NCI-H1048 (cell line): ENCODE data around the gene MIA3.
"Not testable (repeated sequence)": the region's sequence is repeated elsewhere in the genome, so short reads cannot be mapped to it uniquely, and the experiment has no call there.

Experiments used
- DNase-seq: peaks from one replicate; lab custom pipeline; 2025; lab: John Stamatoyannopoulos, UW

Gene MIA3

DNA sequence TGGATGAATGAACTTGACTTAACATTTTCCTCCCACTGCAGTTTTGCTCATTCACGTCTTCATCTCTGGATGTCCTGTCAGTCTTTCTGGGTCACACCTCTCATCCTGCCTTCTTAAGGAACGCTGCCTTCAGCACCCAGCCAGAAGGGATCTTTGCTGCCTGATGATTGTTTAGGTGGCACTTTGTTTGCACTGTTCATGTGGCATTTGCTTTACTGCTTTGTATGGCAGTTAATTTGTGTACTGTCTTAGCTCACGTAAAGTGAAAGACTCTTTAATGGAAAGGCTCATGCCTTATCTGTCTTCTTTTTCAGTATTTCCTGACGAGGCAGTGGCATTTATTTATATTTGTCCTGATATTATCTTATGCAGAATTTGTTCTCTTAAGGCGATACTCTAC, 4.9 kb downstream of the MIA3 start:
- DNase-seq = no peak

DNA sequence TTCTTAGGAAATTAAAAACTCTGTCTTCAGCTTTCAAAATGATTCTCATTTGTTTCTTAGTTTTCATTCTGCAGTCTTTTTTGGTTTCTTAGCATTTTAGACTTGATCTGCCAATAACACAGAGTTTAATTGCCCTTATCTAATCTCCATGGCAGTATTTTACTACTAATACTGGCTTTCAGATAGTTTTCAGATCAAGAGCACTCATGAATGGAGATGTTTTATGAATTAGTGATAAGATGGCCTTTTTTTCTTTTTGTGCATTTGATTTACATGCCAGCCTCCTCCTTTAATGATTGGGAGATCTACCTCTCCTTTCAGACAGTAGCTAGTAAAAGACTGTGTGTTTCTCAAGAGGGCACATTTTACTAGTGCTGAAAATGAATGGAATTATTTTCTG, 5.6 kb downstream of the MIA3 start:
- no peak for DNase-seq

DNA sequence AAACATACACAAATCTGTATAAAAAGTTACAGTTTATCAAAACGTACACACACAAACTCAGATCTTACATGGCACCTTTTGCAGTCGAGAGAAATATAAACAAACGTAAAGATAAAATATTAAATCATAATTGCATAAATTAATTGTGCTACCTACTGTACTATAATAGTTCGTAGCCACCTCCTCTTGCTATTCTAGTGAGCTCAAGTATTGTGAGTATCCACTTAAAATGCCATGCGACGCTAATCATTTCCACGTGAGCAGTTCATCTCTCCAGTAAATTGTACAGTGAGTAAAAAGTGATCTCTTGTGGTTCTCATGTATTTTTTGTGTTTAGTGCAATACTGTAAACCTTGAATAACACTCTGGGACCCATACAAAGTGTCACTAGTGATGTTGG, 6.3 kb downstream of the MIA3 start:
- no peak for DNase-seq

GRCh38 chr1:222627232-222627631, 9.3 kb downstream of the MIA3 start:
- no peak for DNase-seq

- no peak for DNase-seq
Measured at GRCh38 chr1:222629921-222630535, 12.1 kb downstream of the MIA3 start.

DNA sequence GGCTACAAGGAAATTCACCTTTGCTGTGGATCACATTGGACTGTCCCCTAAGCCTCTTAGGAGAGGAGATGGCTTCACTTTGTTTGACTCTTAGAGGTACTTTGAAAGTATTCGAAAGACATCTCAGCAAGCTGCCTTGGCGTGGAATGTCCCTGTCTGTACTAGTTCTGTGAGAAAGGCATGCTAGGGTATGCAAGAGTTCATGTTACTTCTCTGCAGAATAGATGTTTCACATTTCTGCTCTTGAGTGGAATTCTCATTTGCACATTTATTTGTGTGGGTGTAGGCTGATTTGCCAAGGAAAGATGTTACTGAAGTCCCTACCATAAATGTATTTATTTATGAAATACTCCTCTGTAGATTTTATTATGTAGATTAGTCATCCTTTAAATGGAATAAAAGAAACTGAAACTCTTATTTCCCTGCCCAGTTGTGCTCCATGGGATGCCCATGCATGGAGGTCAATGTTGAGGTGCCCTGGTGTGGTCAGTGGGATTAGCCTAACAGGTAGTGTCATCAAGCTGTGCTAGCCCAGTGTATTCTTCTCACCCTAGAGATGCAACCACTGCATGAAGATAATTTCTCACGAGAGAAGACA, 13.8 kb downstream of the MIA3 start:
- no peak for DNase-seq

GRCh38 chr1:222632749-222633148, 14.9 kb downstream of the MIA3 start:
- DNase-seq = no peak

GRCh38 chr1:222634180-222635013, 16.5 kb downstream of the MIA3 start:
- peak; percentile 93 for DNase-seq

GRCh38 chr1:222641269-222641948, 23.5 kb downstream of the MIA3 start:
- DNase-seq = no peak

DNA sequence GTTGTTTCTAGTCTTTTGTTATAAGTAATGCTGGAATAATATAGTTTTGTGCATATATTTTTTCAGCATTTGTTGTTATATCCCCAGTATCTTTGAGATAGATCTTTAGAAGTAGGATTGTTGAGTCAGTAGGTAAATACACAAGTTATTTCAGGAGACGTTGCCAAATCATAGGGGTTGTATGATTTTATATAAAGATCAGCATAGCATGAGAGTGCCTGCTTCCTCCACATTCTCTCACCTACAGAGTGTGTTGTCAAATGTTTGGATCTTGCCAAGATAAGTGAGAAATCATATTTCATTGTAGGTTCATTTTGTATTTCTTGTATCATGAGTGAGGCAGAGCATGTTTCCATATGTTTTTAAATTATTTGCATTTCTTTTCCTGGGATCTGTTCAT, 24.6 kb downstream of the MIA3 start:
- DNase-seq = no peak

DNA sequence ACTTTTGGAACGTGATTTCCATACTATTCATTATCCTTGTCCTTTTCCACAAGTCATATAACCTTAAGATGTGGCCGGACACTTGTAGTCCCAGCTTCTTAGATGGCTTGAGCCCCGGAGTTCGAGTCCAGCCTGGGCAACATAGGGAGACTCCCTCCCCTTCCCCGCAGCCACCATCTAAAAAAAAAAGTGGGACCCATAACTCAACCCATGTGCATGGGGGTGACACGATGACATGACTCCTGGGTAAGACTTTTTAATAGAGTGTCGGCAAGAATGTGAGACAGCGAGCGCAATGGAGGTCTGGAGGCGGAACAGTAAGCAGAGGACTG, 25.7 kb downstream of the MIA3 start:
- no peak for DNase-seq

GRCh38 chr1:222643938-222644635, 26.2 kb downstream of the MIA3 start:
- DNase-seq = peak; percentile 100

DNA sequence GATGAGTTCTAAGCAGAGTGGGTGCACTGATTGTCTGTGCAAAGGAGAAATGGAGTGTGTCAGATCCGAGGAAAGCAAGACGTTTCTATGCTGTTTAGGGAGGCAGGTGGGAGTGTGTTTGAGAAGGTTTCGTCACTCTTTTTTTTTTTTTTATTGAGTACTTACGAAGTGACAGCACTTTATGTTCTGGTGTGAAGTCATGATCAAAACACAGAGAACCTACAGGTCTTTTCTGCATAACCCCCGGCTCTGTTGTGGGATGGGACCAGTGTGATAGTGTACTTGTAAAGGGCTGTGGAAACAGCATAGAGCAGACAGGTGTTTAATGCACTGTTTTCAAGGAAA, 26.7 kb downstream of the MIA3 start:
- no peak for DNase-seq

DNA sequence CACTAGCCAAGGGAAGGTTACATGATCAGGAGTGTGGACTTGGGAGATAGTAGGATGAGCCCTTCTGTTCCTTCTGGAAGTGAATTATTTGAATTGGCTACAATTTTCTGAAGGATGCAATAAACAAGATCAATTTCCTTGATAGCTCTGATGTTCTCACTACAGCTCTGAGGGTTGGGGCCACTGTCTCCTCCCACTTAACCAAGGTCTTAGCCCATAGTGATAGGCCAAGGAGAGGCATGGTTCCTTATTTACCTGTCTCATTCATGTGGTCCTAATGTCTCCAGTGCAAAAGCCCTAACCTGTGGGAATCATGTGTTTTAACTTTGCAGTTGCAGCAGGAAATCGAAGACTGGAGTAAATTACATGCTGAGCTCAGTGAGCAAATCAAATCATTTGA, 34.8 kb downstream of the MIA3 start:
- no peak for DNase-seq

DNA sequence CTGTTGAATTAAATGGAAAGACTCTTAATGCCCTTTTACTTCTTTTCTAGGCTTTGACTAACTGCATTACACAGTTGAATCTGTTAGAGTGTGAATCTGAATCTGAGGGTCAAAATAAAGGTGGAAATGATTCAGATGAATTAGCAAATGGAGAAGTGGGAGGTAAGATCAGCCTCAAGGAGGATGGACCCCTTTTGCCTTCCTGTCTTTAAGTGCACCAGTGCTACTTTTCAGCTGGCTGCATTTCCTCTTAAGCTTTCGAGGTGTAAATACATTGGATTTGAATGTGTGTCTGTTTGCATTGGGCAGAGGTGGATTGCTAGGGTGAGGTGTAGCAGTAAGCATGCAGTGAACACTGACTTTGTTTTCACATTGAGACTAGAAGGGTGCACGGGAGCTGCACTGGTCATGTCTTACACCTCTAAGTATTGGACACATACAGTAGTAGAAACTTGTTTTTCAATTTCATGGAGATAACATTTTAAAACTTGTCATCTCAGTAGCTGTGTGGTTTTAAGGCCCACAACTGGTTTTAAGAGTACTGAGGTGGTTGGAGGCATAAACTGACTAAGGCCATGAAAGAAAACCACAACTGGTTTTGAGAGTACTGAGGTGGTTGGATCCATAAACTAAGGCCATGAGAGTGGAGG, 35.4 kb downstream of the MIA3 start:
- no peak for DNase-seq

DNA sequence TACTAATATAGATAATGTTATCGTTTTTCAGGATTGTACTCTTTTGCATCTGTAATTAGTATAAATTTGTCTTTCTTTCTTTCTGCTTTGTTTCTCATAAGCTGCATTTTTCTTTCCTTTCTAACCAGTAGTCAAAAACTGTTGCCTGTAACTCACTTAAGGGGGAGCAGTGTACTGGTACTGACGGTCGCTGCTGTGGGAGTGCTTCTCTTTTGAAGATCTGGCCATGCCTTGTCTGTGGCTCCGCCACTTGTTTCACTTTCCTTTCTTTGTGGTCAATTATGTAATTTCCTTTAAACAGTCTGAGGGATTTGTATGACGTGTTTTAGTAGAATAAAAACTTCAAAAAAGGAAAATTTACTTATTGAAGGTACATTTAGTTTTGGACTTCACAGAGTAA, 37.0 kb downstream of the MIA3 start:
- no peak for DNase-seq

GRCh38 chr1:222656391-222657155, 38.7 kb downstream of the MIA3 start:
- DNase-seq = no peak

DNA sequence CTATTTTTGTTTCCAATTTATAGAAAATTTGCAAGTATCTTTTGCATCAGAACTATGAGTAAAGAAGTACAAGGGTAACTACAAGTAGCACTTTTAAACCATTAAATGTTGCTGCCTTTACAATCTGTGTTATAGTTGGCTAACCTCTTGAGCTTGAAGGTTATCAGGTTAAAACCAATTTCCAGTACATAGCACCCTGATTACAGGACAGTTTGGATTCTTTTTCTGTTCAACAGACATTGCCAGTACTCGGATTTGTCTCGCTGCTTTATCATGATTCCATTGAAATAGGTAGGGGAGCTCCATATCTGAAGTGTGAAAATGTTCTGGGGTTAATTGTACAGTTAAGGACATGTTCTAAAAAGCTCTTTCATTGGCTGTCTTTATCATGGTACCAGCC, 40.0 kb downstream of the MIA3 start:
- no peak for DNase-seq

- no peak for DNase-seq
Measured at GRCh38 chr1:222663431-222663934, 45.6 kb downstream of the MIA3 start.

DNA sequence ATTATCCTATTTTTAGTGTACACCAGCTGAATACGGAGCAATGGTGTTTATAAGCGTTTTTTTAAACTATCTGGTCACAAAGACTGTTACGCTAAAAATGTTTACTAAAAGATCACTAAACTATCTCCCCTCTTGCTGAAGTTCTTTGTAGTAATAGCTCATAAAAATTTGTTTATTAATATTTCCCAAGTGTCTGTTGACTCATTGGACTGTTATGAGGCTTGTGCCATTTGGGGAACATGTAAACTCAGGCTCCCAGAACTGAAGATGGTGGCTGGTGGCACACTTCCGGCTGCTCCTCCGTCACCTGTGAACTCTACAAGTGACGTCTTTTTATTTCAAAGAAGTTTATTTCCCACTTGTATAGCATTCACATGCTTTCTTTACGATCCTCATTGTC, 48.1 kb downstream of the MIA3 start:
- no peak for DNase-seq

- DNase-seq = not testable (repeated sequence)
Measured at GRCh38 chr1:222668184-222668583, 50.3 kb downstream of the MIA3 start.
